WTC11 (cell line): Measurements from ENCODE around the gene OR6B2.

ENCODE experiments used
- ESRRA ChIP-seq: sonication (generic); formaldehyde crosslinking; IDR thresholded peaks from 2 replicates; pipeline ENCODE4 v1.8.1; 2022; ENCODE audit warnings: mild to moderate bottlenecking, missing genetic modification reagents, borderline replicate concordance
- MYBL2 ChIP-seq: sonication (generic); formaldehyde crosslinking; IDR thresholded peaks from 2 replicates; pipeline ENCODE4 v1.8.1; 2023; ENCODE audit warnings: mild to moderate bottlenecking, moderate library complexity, missing genetic modification reagents
- NR2C2 ChIP-seq: sonication (generic); formaldehyde crosslinking; IDR thresholded peaks from 2 replicates; pipeline ENCODE4 v1.8.0; 2022; ENCODE audit warnings: mild to moderate bottlenecking, missing genetic modification reagents
- PRRX2 ChIP-seq: fragments of 250-450 bp; sonication (Bioruptor Pico); IDR thresholded peaks from 2 replicates; pipeline ENCODE4 v1.8.0; 2021; ENCODE audit warnings: mild to moderate bottlenecking
- RORB ChIP-seq: fragments of 250-450 bp; sonication (Bioruptor Pico); IDR thresholded peaks from 2 replicates; pipeline ENCODE4 v1.9.0; 2021; ENCODE audit warnings: mild to moderate bottlenecking
- SMAD3 ChIP-seq: sonication (generic); formaldehyde crosslinking; IDR thresholded peaks from 2 replicates; pipeline ENCODE4 v1.8.0; 2022; ENCODE audit warnings: missing genetic modification reagents, mild to moderate bottlenecking, borderline replicate concordance
- TEAD1 ChIP-seq: sonication (generic); formaldehyde crosslinking; IDR thresholded peaks from 2 replicates; pipeline ENCODE4 v1.8.0; 2022; ENCODE audit warnings: mild to moderate bottlenecking, missing genetic modification reagents
- TEAD4 ChIP-seq: sonication (generic); formaldehyde crosslinking; IDR thresholded peaks from 2 replicates; pipeline ENCODE4 v1.8.0; 2022; ENCODE audit warnings: mild to moderate bottlenecking, missing genetic modification reagents
- TF ChIP-seq, protein P1 (sequence below): fragments of 200-600 bp; IDR thresholded peaks from 2 replicates; pipeline ENCODE4 v1.8.0; 2022; ENCODE audit warnings: antibody characterized with exemption
- TF ChIP-seq, protein P2 (sequence below): sonication (generic); formaldehyde crosslinking; IDR thresholded peaks from 2 replicates; pipeline ENCODE4 v1.8.0; 2022; ENCODE audit warnings: mild to moderate bottlenecking, missing genetic modification reagents

DNA sequence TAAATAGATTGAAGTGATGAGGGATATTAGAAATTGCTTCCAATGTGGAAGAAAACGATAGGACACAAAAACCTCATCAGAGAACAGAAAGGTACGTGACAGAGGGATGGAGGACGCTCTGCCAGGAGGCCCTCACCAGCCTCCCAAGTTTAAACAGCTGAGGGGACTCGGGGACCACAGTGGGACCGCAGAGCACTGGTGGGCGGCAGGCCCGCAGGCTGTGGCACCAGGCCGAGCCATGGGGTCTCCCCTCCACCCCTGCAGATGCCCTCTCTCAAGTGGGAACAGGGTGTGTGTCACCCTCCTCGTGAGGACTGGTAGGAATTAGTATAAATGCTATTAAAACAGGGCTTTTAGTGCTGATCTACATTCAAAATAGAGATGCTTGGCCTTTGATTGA, 15.9 kb downstream of the OR6B2 start:
- TF ChIP-seq, protein P1, sequence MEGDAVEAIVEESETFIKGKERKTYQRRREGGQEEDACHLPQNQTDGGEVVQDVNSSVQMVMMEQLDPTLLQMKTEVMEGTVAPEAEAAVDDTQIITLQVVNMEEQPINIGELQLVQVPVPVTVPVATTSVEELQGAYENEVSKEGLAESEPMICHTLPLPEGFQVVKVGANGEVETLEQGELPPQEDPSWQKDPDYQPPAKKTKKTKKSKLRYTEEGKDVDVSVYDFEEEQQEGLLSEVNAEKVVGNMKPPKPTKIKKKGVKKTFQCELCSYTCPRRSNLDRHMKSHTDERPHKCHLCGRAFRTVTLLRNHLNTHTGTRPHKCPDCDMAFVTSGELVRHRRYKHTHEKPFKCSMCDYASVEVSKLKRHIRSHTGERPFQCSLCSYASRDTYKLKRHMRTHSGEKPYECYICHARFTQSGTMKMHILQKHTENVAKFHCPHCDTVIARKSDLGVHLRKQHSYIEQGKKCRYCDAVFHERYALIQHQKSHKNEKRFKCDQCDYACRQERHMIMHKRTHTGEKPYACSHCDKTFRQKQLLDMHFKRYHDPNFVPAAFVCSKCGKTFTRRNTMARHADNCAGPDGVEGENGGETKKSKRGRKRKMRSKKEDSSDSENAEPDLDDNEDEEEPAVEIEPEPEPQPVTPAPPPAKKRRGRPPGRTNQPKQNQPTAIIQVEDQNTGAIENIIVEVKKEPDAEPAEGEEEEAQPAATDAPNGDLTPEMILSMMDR = no peak
- TF ChIP-seq MYBL2 (CRISPR knock-in tag) (no peak), PRRX2 (CRISPR knock-in tag) (no peak), RORB (CRISPR knock-in tag) (no peak), ESRRA (CRISPR knock-in tag) (no peak), TEAD4 (no peak), NR2C2 (no peak), TEAD1 (CRISPR knock-in tag) (no peak), SMAD3 (CRISPR knock-in tag) (no peak)
- TF ChIP-seq, protein P2, sequence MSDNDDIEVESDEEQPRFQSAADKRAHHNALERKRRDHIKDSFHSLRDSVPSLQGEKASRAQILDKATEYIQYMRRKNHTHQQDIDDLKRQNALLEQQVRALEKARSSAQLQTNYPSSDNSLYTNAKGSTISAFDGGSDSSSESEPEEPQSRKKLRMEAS (CRISPR knock-in tag) = no peak
